Measurements from ENCODE around the gene NTN1.
A peak's percentile ranks its signal among the peaks of the same experiment; 100 is the strongest.

The NTN1 gene

DNA sequence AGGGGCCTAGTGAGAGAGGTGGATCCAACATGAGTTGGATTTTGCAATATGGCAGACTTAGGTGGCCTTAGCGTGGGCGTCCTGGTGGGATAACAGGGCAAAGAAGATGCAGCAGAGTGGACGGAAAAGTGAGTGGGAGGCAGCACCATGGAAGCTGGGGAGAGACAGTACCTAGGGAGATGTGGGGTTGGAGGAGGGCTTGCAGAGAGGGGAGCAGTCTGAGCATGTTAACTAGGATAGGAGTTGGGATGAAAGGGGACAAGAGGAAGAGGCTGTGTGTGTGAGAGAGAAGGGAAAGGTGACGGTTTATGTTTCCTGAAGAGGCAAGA lies 120.1 kb downstream of the NTN1 start:
- ChIA-PET CTCF (interaction anchor here (0.6 to 1.2 kb wide), 2 partner anchors 14 to 108 kb away, joined by 3 to 5 read pairs; no protein-coding TSS in a partner anchor), POLR2A (interaction anchor here (0.6 kb wide), 1 partner anchor 635 kb away, joined by 3 read pairs; no protein-coding TSS in a partner anchor)

More for the DNA sequence above, 120.1 kb downstream of the NTN1 start:
- Histone ChIP-seq H3K27ac (ENCODE audit: extremely low read depth, low read depth, low read length) (no peak overlapping the region), H3K9me3 (ENCODE audit: control insufficient read depth, insufficient read depth, low read depth, low read length) (no peaks in the 10 kb centered on the region), H3K36me3 (ENCODE audit: control insufficient read depth in 2 of 2, insufficient read depth in 1 of 2, low read length in 2 of 2) (no peaks in the 10 kb centered on the region), H3K4me3 (ENCODE audit: low read depth, low read length) (no peak overlapping the region), H3K4me1 (ENCODE audit: control insufficient read depth, insufficient read depth, low read length) (peaks cover 24% of the 10 kb centered on the region)
- TF ChIP-seq, protein P1, sequence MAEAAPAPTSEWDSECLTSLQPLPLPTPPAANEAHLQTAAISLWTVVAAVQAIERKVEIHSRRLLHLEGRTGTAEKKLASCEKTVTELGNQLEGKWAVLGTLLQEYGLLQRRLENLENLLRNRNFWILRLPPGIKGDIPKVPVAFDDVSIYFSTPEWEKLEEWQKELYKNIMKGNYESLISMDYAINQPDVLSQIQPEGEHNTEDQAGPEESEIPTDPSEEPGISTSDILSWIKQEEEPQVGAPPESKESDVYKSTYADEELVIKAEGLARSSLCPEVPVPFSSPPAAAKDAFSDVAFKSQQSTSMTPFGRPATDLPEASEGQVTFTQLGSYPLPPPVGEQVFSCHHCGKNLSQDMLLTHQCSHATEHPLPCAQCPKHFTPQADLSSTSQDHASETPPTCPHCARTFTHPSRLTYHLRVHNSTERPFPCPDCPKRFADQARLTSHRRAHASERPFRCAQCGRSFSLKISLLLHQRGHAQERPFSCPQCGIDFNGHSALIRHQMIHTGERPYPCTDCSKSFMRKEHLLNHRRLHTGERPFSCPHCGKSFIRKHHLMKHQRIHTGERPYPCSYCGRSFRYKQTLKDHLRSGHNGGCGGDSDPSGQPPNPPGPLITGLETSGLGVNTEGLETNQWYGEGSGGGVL (tag by site-specific recombination; IDR thresholded peaks at IDR 0.05): 0 out of 2 replicates have a peak, but pooled peaks have one; percentile 3
- TF ChIP-seq GFI1B (tag by site-specific recombination; IDR thresholded peaks at IDR 0.05): no peak
- TF ChIP-seq YY1 (tag by site-specific recombination; IDR thresholded peaks at IDR 0.05): no peak
- TF ChIP-seq KLF16 (tag by site-specific recombination; IDR thresholded peaks at IDR 0.05): no peak
- no peak for TF ChIP-seq REPIN1 (tag by site-specific recombination; IDR thresholded peaks at IDR 0.05; ENCODE audit: low read depth)
- no peak for TF ChIP-seq ZSCAN30 (tag by site-specific recombination; IDR thresholded peaks at IDR 0.05)
- TF ChIP-seq, protein P2, sequence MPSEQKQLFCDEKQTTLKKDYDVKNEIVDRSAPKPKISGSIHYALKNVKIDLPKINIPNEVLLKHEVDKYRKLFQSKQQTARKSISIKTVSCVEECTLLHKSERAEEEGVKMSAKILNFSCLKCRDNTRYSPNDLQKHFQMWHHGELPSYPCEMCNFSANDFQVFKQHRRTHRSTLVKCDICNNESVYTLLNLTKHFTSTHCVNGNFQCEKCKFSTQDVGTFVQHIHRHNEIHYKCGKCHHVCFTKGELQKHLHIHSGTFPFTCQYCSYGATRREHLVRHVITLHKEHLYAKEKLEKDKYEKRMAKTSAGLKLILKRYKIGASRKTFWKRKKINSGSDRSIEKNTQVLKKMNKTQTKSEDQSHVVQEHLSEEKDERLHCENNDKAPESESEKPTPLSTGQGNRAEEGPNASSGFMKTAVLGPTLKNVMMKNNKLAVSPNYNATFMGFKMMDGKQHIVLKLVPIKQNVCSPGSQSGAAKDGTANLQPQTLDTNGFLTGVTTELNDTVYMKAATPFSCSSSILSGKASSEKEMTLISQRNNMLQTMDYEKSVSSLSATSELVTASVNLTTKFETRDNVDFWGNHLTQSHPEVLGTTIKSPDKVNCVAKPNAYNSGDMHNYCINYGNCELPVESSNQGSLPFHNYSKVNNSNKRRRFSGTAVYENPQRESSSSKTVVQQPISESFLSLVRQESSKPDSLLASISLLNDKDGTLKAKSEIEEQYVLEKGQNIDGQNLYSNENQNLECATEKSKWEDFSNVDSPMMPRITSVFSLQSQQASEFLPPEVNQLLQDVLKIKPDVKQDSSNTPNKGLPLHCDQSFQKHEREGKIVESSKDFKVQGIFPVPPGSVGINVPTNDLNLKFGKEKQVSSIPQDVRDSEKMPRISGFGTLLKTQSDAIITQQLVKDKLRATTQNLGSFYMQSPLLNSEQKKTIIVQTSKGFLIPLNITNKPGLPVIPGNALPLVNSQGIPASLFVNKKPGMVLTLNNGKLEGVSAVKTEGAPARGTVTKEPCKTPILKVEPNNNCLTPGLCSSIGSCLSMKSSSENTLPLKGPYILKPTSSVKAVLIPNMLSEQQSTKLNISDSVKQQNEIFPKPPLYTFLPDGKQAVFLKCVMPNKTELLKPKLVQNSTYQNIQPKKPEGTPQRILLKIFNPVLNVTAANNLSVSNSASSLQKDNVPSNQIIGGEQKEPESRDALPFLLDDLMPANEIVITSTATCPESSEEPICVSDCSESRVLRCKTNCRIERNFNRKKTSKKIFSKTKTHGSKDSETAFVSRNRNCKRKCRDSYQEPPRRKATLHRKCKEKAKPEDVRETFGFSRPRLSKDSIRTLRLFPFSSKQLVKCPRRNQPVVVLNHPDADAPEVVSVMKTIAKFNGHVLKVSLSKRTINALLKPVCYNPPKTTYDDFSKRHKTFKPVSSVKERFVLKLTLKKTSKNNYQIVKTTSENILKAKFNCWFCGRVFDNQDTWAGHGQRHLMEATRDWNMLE (tag by site-specific recombination; conservative IDR thresholded peaks at IDR 0.05; ENCODE audit: low read depth): no peak
- TF ChIP-seq, protein P3, sequence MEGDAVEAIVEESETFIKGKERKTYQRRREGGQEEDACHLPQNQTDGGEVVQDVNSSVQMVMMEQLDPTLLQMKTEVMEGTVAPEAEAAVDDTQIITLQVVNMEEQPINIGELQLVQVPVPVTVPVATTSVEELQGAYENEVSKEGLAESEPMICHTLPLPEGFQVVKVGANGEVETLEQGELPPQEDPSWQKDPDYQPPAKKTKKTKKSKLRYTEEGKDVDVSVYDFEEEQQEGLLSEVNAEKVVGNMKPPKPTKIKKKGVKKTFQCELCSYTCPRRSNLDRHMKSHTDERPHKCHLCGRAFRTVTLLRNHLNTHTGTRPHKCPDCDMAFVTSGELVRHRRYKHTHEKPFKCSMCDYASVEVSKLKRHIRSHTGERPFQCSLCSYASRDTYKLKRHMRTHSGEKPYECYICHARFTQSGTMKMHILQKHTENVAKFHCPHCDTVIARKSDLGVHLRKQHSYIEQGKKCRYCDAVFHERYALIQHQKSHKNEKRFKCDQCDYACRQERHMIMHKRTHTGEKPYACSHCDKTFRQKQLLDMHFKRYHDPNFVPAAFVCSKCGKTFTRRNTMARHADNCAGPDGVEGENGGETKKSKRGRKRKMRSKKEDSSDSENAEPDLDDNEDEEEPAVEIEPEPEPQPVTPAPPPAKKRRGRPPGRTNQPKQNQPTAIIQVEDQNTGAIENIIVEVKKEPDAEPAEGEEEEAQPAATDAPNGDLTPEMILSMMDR (tag by site-specific recombination; IDR thresholded peaks at IDR 0.05): no peak
- no peak for TF ChIP-seq ZNF791 (tag by site-specific recombination; IDR thresholded peaks at IDR 0.05)
- no peak for TF ChIP-seq ZEB2 (tag by site-specific recombination; IDR thresholded peaks at IDR 0.05)
- peak; percentile 92 for TF ChIP-seq ZFHX2 (tag by site-specific recombination; conservative IDR thresholded peaks at IDR 0.05)
- peak; percentile 84 for TF ChIP-seq EGR2 (tag by site-specific recombination; IDR thresholded peaks at IDR 0.05; ENCODE audit: low read depth)
- TF ChIP-seq ZNF473 (tag by site-specific recombination; IDR thresholded peaks at IDR 0.05): no peak
- no peak for TF ChIP-seq ZNF155 (tag by site-specific recombination; IDR thresholded peaks at IDR 0.05)
- TF ChIP-seq, protein P4, sequence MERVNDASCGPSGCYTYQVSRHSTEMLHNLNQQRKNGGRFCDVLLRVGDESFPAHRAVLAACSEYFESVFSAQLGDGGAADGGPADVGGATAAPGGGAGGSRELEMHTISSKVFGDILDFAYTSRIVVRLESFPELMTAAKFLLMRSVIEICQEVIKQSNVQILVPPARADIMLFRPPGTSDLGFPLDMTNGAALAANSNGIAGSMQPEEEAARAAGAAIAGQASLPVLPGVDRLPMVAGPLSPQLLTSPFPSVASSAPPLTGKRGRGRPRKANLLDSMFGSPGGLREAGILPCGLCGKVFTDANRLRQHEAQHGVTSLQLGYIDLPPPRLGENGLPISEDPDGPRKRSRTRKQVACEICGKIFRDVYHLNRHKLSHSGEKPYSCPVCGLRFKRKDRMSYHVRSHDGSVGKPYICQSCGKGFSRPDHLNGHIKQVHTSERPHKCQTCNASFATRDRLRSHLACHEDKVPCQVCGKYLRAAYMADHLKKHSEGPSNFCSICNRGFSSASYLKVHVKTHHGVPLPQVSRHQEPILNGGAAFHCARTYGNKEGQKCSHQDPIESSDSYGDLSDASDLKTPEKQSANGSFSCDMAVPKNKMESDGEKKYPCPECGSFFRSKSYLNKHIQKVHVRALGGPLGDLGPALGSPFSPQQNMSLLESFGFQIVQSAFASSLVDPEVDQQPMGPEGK (tag by site-specific recombination; IDR thresholded peaks at IDR 0.05): no peak
- TF ChIP-seq ZNF24 (tag by site-specific recombination; IDR thresholded peaks at IDR 0.05): no peak
- no peak for TF ChIP-seq ZNF341 (tag by site-specific recombination; IDR thresholded peaks at IDR 0.05; ENCODE audit: low read depth)
- TF ChIP-seq, protein P5, sequence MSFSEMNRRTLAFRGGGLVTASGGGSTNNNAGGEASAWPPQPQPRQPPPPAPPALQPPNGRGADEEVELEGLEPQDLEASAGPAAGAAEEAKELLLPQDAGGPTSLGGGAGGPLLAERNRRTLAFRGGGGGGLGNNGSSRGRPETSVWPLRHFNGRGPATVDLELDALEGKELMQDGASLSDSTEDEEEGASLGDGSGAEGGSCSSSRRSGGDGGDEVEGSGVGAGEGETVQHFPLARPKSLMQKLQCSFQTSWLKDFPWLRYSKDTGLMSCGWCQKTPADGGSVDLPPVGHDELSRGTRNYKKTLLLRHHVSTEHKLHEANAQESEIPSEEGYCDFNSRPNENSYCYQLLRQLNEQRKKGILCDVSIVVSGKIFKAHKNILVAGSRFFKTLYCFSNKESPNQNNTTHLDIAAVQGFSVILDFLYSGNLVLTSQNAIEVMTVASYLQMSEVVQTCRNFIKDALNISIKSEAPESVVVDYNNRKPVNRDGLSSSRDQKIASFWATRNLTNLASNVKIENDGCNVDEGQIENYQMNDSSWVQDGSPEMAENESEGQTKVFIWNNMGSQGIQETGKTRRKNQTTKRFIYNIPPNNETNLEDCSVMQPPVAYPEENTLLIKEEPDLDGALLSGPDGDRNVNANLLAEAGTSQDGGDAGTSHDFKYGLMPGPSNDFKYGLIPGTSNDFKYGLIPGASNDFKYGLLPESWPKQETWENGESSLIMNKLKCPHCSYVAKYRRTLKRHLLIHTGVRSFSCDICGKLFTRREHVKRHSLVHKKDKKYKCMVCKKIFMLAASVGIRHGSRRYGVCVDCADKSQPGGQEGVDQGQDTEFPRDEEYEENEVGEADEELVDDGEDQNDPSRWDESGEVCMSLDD (tag by site-specific recombination; IDR thresholded peaks at IDR 0.05): no peak
- TF ChIP-seq, protein P6, sequence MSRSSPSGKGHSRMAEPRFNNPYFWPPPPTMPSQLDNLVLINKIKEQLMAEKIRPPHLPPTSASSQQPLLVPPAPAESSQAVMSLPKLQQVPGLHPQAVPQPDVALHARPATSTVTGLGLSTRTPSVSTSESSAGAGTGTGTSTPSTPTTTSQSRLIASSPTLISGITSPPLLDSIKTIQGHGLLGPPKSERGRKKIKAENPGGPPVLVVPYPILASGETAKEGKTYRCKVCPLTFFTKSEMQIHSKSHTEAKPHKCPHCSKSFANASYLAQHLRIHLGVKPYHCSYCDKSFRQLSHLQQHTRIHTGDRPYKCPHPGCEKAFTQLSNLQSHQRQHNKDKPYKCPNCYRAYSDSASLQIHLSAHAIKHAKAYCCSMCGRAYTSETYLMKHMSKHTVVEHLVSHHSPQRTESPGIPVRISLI (tag by site-specific recombination; IDR thresholded peaks at IDR 0.05): no peak
- TF ChIP-seq, protein P7, sequence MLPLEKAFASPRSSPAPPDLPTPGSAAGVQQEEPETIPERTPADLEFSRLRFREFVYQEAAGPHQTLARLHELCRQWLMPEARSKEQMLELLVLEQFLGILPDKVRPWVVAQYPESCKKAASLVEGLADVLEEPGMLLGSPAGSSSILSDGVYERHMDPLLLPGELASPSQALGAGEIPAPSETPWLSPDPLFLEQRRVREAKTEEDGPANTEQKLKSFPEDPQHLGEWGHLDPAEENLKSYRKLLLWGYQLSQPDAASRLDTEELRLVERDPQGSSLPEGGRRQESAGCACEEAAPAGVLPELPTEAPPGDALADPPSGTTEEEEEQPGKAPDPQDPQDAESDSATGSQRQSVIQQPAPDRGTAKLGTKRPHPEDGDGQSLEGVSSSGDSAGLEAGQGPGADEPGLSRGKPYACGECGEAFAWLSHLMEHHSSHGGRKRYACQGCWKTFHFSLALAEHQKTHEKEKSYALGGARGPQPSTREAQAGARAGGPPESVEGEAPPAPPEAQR (tag by site-specific recombination; IDR thresholded peaks at IDR 0.05): no peak

Data from HEK293 (cell line).